Tibial nerve (tissue), 4 donors: ENCODE measurements around the gene FMO4.

Source experiments
- CTCF ChIP-seq, 5 experiments: fragments of 200-600 bp in 3 of 5; fragments of 450-650 bp in 2 of 5; sonication (generic) in 3 of 5; IDR thresholded peaks; one replicate each; pipeline ENCODE4 v1.5.1; 2016 to 2019; ENCODE audit warnings: antibody characterized with exemption in 5 of 5, mild to moderate bottlenecking in 3 of 5, moderate library complexity in 2 of 5
- EP300 ChIP-seq, 2 donors: sonication (generic); formaldehyde crosslinking; IDR thresholded peaks; one replicate each; pipeline ENCODE4 v1.6.1; 2017; ENCODE audit warnings: antibody characterized with exemption in 2 of 2, mild to moderate bottlenecking in 1 of 2
- POLR2A ChIP-seq, 2 donors: fragments of 450-650 bp; IDR thresholded peaks; one replicate each; pipeline ENCODE4 v1.6.1; 2017; ENCODE audit warnings: antibody characterized with exemption in 2 of 2, mild to moderate bottlenecking in 2 of 2, moderate library complexity in 2 of 2

GRCh38 chr1:171350594-171350993, 36.6 kb downstream of the FMO4 start:
- no peak for TF ChIP-seq CTCF (IDR thresholded peaks at IDR 0.05)
- TF ChIP-seq POLR2A (IDR thresholded peaks at IDR 0.05) = no peak
- no peak for TF ChIP-seq EP300 (IDR thresholded peaks at IDR 0.05)
